ENCODE results near the gene TCF19.

The TCF19 gene

GRCh38 chr6:31187780-31188194 is 29.4 kb downstream of the TCF19 start (continued):
- TF ChIP-seq MZF1 (tag by site-specific recombination; IDR thresholded peaks at IDR 0.05; ENCODE audit: borderline replicate concordance) = no peak
- no peak for TF ChIP-seq BCL6B (tag by site-specific recombination; IDR thresholded peaks at IDR 0.05)
- TF ChIP-seq HOXA7 (CRISPR knock-in tag; IDR thresholded peaks at IDR 0.05; ENCODE audit: borderline replicate concordance) = no peak
- no peak for TF ChIP-seq ZNF133 (tag by site-specific recombination; IDR thresholded peaks at IDR 0.05)
- TF ChIP-seq ZNF354C (tag by site-specific recombination; IDR thresholded peaks at IDR 0.05; ENCODE audit: borderline replicate concordance, low read depth) = no peak
- no peak for TF ChIP-seq MYNN (tag by site-specific recombination; IDR thresholded peaks at IDR 0.05; ENCODE audit: borderline replicate concordance)
- TF ChIP-seq GLI4 (tag by site-specific recombination; IDR thresholded peaks at IDR 0.05) = no peak
- TF ChIP-seq ATF2 (tag by site-specific recombination; IDR thresholded peaks at IDR 0.05; ENCODE audit: low read depth) = no peak
- no peak for TF ChIP-seq ZNF140 (tag by site-specific recombination; IDR thresholded peaks at IDR 0.05)
- no peak for TF ChIP-seq ZNF148 (tag by site-specific recombination; IDR thresholded peaks at IDR 0.05; ENCODE audit: borderline replicate concordance)
- TF ChIP-seq ZNF664 (tag by site-specific recombination; IDR thresholded peaks at IDR 0.05) = no peak
- TF ChIP-seq ZNF335 (tag by site-specific recombination; conservative IDR thresholded peaks at IDR 0.05) = 0 out of 2 replicates have a peak, but pooled peaks have one; percentile 31
- TF ChIP-seq ZNF169 (tag by site-specific recombination; IDR thresholded peaks at IDR 0.05) = no peak
- no peak for TF ChIP-seq ZFP3 (tag by site-specific recombination; IDR thresholded peaks at IDR 0.05; ENCODE audit: low read depth)
- no peak for TF ChIP-seq ZNF621 (tag by site-specific recombination; IDR thresholded peaks at IDR 0.05)
- TF ChIP-seq ZFP37 (tag by site-specific recombination; IDR thresholded peaks at IDR 0.05) = no peak
- TF ChIP-seq ZNF391 (tag by site-specific recombination; IDR thresholded peaks at IDR 0.05; ENCODE audit: borderline replicate concordance, low read depth) = no peak
- TF ChIP-seq ZSCAN4 (tag by site-specific recombination; IDR thresholded peaks at IDR 0.05) = no peak
- TF ChIP-seq ZNF707 (tag by site-specific recombination; IDR thresholded peaks at IDR 0.05) = no peak
- TF ChIP-seq ZNF324 (tag by site-specific recombination; IDR thresholded peaks at IDR 0.05) = no peak
- TF ChIP-seq ZXDB (tag by site-specific recombination; IDR thresholded peaks at IDR 0.05) = peak; percentile 86
- no peak for TF ChIP-seq ZBTB6 (tag by site-specific recombination; IDR thresholded peaks at IDR 0.05)
- no peak for TF ChIP-seq ZBTB49 (tag by site-specific recombination; IDR thresholded peaks at IDR 0.05; ENCODE audit: low read depth)
- no peak for TF ChIP-seq ZBTB7A (tag by site-specific recombination; IDR thresholded peaks at IDR 0.05; ENCODE audit: low read depth)
- TF ChIP-seq ZNF704 (tag by site-specific recombination; IDR thresholded peaks at IDR 0.05) = no peak
- TF ChIP-seq ZBTB1 (tag by site-specific recombination; IDR thresholded peaks at IDR 0.05) = no peak
- no peak for TF ChIP-seq PBX3 (CRISPR knock-in tag; IDR thresholded peaks at IDR 0.05)
